Choroid plexus epithelial cell (primary cell): ENCODE data around the gene GSTA5.
A peak's percentile ranks its signal among the peaks of the same experiment; 100 is the strongest.
"Not testable (repeated sequence)": the region's sequence is repeated elsewhere in the genome, so short reads cannot be mapped to it uniquely, and the experiment has no call there.

ENCODE experiments used
- DNase-seq: peaks from one replicate; pipeline ENCODE4 v3.0.0-alpha.2; 2010; ENCODE audit warnings: low read depth
- H3K4me3 ChIP-seq: 2 replicates; pipeline ENCODE4 v1.5.1; 2011; ENCODE audit warnings: low read depth, mild to moderate bottlenecking, control low read depth, low read length, moderate library complexity
- TF ChIP-seq, protein P1 (sequence below): conservative IDR thresholded peaks from 2 replicates; pipeline ENCODE4 v1.5.1; 2011; ENCODE audit warnings: low read depth, mild to moderate bottlenecking, control low read depth, inconsistent platforms, low read length, moderate library complexity

The GSTA5 gene

GRCh38 chr6:52829046-52829817 is 11.4 kb downstream of the GSTA5 start:
- H3K4me3 ChIP-seq: no peak overlapping the region
- TF ChIP-seq, protein P1, sequence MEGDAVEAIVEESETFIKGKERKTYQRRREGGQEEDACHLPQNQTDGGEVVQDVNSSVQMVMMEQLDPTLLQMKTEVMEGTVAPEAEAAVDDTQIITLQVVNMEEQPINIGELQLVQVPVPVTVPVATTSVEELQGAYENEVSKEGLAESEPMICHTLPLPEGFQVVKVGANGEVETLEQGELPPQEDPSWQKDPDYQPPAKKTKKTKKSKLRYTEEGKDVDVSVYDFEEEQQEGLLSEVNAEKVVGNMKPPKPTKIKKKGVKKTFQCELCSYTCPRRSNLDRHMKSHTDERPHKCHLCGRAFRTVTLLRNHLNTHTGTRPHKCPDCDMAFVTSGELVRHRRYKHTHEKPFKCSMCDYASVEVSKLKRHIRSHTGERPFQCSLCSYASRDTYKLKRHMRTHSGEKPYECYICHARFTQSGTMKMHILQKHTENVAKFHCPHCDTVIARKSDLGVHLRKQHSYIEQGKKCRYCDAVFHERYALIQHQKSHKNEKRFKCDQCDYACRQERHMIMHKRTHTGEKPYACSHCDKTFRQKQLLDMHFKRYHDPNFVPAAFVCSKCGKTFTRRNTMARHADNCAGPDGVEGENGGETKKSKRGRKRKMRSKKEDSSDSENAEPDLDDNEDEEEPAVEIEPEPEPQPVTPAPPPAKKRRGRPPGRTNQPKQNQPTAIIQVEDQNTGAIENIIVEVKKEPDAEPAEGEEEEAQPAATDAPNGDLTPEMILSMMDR: no peak
- DNase-seq: no peak

DNA sequence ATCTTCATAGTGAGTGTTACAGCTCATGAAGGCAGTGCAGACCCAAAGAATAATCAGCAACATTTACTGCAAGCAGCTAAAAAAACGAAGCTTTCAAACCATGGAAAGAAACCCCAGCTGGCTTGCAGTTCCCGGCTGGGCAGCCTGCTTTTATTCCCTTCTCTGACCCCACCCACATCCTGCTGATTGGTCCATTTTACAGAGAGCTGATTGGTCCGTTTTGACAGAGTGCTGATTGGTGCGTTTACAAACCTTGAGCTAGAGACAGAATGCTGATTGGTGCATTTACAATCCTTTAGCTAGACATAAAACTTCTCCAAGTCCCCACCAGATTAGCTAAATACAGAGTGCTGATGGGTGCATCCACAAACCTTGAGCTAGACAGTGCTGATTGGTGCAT is 12.0 kb downstream of the GSTA5 start:
- DNase-seq, H3K4me3 ChIP-seq: not testable (repeated sequence)

GRCh38 chr6:52827073-52827783 is 13.4 kb downstream of the GSTA5 start:
- not testable (repeated sequence) for DNase-seq

GRCh38 chr6:52826513-52826912 is 14.1 kb downstream of the GSTA5 start:
- H3K4me3 ChIP-seq: no peak overlapping the region
- no peak for DNase-seq
- TF ChIP-seq, protein P1: no peak

More at GRCh38 chr6:52827073-52827783, 13.4 kb downstream of the GSTA5 start:
- H3K4me3 ChIP-seq: not testable (repeated sequence)

DNA sequence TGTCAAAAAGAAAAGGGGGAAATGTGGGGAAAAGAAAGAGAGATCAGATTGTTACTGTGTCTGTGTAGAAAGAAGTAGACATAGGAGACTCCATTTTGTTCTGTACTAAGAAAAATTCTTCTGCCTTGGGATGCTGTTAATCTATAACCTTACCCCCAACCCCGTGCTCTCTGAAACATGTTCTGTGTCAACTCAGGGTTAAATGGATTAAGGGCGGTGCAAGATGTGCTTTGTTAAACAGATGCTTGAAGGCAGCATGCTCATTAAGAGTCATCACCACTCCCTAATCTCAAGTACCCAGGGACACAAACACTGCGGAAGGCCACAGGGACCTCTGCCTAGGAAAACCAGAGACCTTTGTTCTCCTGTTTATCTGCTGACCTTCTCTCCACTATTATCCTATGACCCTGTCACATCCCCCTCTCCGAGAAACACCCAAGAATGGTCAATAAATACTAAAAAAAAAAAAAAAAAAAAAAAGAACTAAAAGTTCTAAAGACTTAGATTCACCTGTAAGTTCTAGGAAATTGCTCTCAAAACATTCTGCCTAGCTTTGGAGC is 14.6 kb downstream of the GSTA5 start:
- not testable (repeated sequence) for H3K4me3 ChIP-seq, DNase-seq

DNA sequence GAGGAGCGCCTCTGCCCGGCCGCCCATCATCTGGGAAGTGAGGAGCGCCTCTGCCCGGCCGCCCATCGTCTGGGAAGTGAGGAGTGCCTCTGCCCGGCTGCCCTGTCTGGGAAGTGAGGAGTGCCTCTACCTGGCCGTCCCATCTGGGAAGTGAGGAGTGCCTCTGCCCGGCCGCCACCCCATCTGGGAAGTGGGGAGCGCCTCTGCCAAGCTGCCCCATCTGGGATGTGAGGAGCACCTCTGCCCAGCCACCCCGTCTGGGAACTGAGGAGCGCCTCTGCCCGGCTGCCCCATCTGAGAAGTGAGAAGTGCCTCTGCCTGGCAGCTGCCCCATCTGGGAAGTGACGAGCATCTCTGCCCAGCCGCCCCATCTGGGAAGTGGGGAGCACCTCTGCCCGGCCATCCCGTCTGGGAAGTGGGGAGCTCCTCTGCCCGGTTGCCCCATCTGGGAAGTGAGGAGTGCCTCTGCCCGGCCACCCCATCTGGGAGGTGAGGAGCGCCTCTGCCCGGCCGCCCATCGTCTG is 15.3 kb downstream of the GSTA5 start:
- not testable (repeated sequence) for H3K4me3 ChIP-seq, DNase-seq

GRCh38 chr6:52821842-52822241 is 18.8 kb downstream of the GSTA5 start:
- no peak overlapping the region for H3K4me3 ChIP-seq
- TF ChIP-seq, protein P1: no peak
- DNase-seq: no peak

GRCh38 chr6:52820198-52820597 is 20.4 kb downstream of the GSTA5 start:
- peak; percentile 41 for DNase-seq
- H3K4me3 ChIP-seq: no peak overlapping the region
- TF ChIP-seq, protein P1: no peak
